Ishikawa (cell line): ENCODE results near the gene TAGAP.

Source experiments
- CEBPB ChIP-seq: IDR thresholded peaks from 2 replicates; pipeline ENCODE4 v1.6.1; 2012
- CREB1 ChIP-seq: IDR thresholded peaks from 2 replicates; pipeline ENCODE4 v1.6.1; 2012; ENCODE audit warnings: low read depth
- EGR1 ChIP-seq: IDR thresholded peaks from 2 replicates; pipeline ENCODE4 v1.6.1; 2012
- FOXM1 ChIP-seq: IDR thresholded peaks from 2 replicates; pipeline ENCODE4 v1.6.1; 2012; ENCODE audit warnings: low read depth, borderline replicate concordance
- RAD21 ChIP-seq: IDR thresholded peaks from 2 replicates; pipeline ENCODE4 v1.6.1; 2012; ENCODE audit warnings: low read depth
- REST ChIP-seq: IDR thresholded peaks from 2 replicates; pipeline ENCODE4 v1.6.1; 2012; ENCODE audit warnings: low read depth, mild to moderate bottlenecking
- TAF1 ChIP-seq: IDR thresholded peaks from 2 replicates; pipeline ENCODE4 v1.6.1; 2012; ENCODE audit warnings: low read depth, mild to moderate bottlenecking
- TEAD4 ChIP-seq: IDR thresholded peaks from 2 replicates; pipeline ENCODE4 v1.6.1; 2012
- YY1 ChIP-seq: IDR thresholded peaks from 2 replicates; pipeline ENCODE4 v1.6.1; 2012; ENCODE audit warnings: low read depth
- TF ChIP-seq, protein P1 (sequence below): IDR thresholded peaks from 2 replicates; pipeline ENCODE4 v1.6.1; 2012

GRCh38 chr6:159044899-159045727 lies at the start of gene TAGAP:
- TF ChIP-seq FOXM1 = no peak
- TF ChIP-seq REST = no peak; the same call in 1 of the 2 replicates
- TF ChIP-seq RAD21 = no peak
- TF ChIP-seq TEAD4 = no peak
- no peak for TF ChIP-seq EGR1
- TF ChIP-seq CREB1 = no peak
- TF ChIP-seq, protein P1, sequence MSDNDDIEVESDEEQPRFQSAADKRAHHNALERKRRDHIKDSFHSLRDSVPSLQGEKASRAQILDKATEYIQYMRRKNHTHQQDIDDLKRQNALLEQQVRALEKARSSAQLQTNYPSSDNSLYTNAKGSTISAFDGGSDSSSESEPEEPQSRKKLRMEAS = no peak
- TF ChIP-seq TAF1 = no peak
- no peak for TF ChIP-seq YY1
- no peak for TF ChIP-seq CEBPB
